Measurements from ENCODE around the gene CD59. TPM values are rescaled to one million over a fixed set of nuclear protein-coding genes. Genes with fewer than 3 reads are reported as not detected.

The CD59 gene
- total and polyA plus RNA-seq, 2 of the 4 experiments (the other 2 are of a cell fraction), result 765 to 1,140 TPM

- TF ChIP-seq CTCF (conservative IDR thresholded peaks at IDR 0.05; ENCODE audit: low read depth, low read length) (no peak), MXI1 (IDR thresholded peaks at IDR 0.05; ENCODE audit: borderline replicate concordance, low read depth, low read length) (no peak)
Measured at GRCh38 chr11:33723238-33723881, 12.9 kb downstream of the CD59 start (continued).
